Neural cell (in vitro differentiated cells): Measurements from ENCODE around the gene TXNL1. TPM values are rescaled to one million over a fixed set of nuclear protein-coding genes. Genes with fewer than 3 reads are reported as not detected.
A peak's percentile ranks its signal among the peaks of the same experiment; 100 is the strongest.

ENCODE experiments used
- H2AFZ ChIP-seq: fragments of 200-600, 300-800 bp; sonication (generic), shearing (Covaris generic); 2 replicates; pipeline ENCODE4 v1.6.0; 2014; ENCODE audit warnings: low read depth, mild to moderate bottlenecking, antibody characterized with exemption, low read length, moderate library complexity
- H3F3A ChIP-seq: fragments of 200-600 bp; shearing (Covaris generic); 2 replicates; pipeline ENCODE4 v1.6.1; 2016; ENCODE audit warnings: mild to moderate bottlenecking, moderate library complexity, mixed read lengths, antibody characterized with exemption, low read length; ENCODE audit not compliant: insufficient read depth, poor library complexity, severe bottlenecking
- H3K27ac ChIP-seq: fragments of 200-600, 300-800 bp; sonication (generic), shearing (Covaris generic); 2 replicates; pipeline ENCODE4 v1.5.1; 2014; ENCODE audit warnings: mild to moderate bottlenecking, low read length, moderate library complexity
- H3K27me3 ChIP-seq: fragments of 300-800, 200-600 bp; sonication (generic), shearing (Covaris generic); 2 replicates; pipeline ENCODE4 v1.6.0; 2014; ENCODE audit warnings: mild to moderate bottlenecking, low read depth, low read length, moderate library complexity; ENCODE audit not compliant: insufficient read depth
- H3K36me3 ChIP-seq: fragments of 300-800, 200-600 bp; sonication (generic), shearing (Covaris generic); 2 replicates; pipeline ENCODE4 v1.5.1; 2014; ENCODE audit warnings: mild to moderate bottlenecking, antibody characterized with exemption, low read length, moderate library complexity; ENCODE audit not compliant: insufficient read depth
- H3K4me2 ChIP-seq: fragments of 300-800, 200-600 bp; sonication (generic), shearing (Covaris generic); 2 replicates; pipeline ENCODE4 v1.6.0; 2014; ENCODE audit warnings: mild to moderate bottlenecking, low read length
- H3K4me3 ChIP-seq: fragments of 300-800, 200-600 bp; sonication (generic), shearing (Covaris generic); 2 replicates; pipeline ENCODE4 v1.5.1; 2014; ENCODE audit warnings: mild to moderate bottlenecking, low read length, moderate library complexity
- H3K79me2 ChIP-seq: fragments of 200-600 bp; shearing (Covaris generic); replicated peaks from 2 replicates; pipeline ENCODE4 v1.6.0; 2014; ENCODE audit warnings: mild to moderate bottlenecking, low read length, moderate library complexity; ENCODE audit not compliant: insufficient read depth
- H3K9ac ChIP-seq: fragments of 300-800, 200-600 bp; sonication (generic), shearing (Covaris generic); 2 replicates; pipeline ENCODE4 v1.6.1; 2016; ENCODE audit warnings: mild to moderate bottlenecking, low read length, mixed read lengths
- H3K9me2 ChIP-seq: fragments of 200-600 bp; shearing (Covaris generic); 2 replicates; pipeline ENCODE4 v1.6.1; 2016; ENCODE audit warnings: mild to moderate bottlenecking, low read length, mixed read lengths; ENCODE audit not compliant: insufficient read depth
- H3K9me3 ChIP-seq: fragments of 200-600, 300-800 bp; sonication (generic), shearing (Covaris generic); 2 replicates; pipeline ENCODE4 v1.6.1; 2016; ENCODE audit warnings: mild to moderate bottlenecking, mixed run types, low read length, moderate library complexity, mixed read lengths
- H4K20me1 ChIP-seq: fragments of 200-600 bp; shearing (Covaris generic); 2 replicates; pipeline ENCODE4 v1.6.1; 2016; ENCODE audit warnings: mild to moderate bottlenecking, mixed run types; ENCODE audit not compliant: insufficient read depth
- EP300 ChIP-seq: fragments of 450-650 bp; conservative IDR thresholded peaks from 2 replicates; pipeline ENCODE4 v1.6.1; 2014; ENCODE audit warnings: antibody characterized with exemption, mild to moderate bottlenecking, moderate library complexity; ENCODE audit not compliant: poor library complexity, severe bottlenecking
- EZH2 ChIP-seq: fragments of 200-600, 300-800 bp; shearing (Covaris generic), sonication (generic); IDR thresholded peaks from 2 replicates; pipeline ENCODE4 v1.6.1; 2014; ENCODE audit warnings: antibody characterized with exemption, low read length, borderline replicate concordance, mild to moderate bottlenecking; ENCODE audit not compliant: insufficient read depth, poor library complexity, severe bottlenecking
- MXI1 ChIP-seq: fragments of 450-650 bp; conservative IDR thresholded peaks from 2 replicates; pipeline ENCODE4 v1.6.1; 2014; ENCODE audit warnings: antibody characterized with exemption, mild to moderate bottlenecking; ENCODE audit not compliant: poor library complexity, severe bottlenecking
- POLR2AphosphoS5 ChIP-seq: IDR thresholded peaks from 2 replicates; pipeline ENCODE4 v1.6.1; 2012
- RAD21 ChIP-seq: fragments of 450-650 bp; conservative IDR thresholded peaks from 2 replicates; pipeline ENCODE4 v1.6.1; 2014; ENCODE audit warnings: antibody characterized with exemption, mild to moderate bottlenecking, moderate library complexity
- REST ChIP-seq: IDR thresholded peaks from 2 replicates; pipeline ENCODE4 v1.6.1; 2012; ENCODE audit warnings: borderline replicate concordance
- SMC3 ChIP-seq: fragments of 450-650 bp; conservative IDR thresholded peaks from 2 replicates; pipeline ENCODE4 v1.6.1; 2014; ENCODE audit warnings: antibody characterized with exemption, mild to moderate bottlenecking, moderate library complexity; ENCODE audit not compliant: poor library complexity
- TAF1 ChIP-seq: IDR thresholded peaks from 2 replicates; pipeline ENCODE4 v1.6.1; 2012; ENCODE audit warnings: low read depth
- polyA plus RNA-seq: library from polyadenylated mRNA; depleted of rRNA; stranded (reverse); fragments of >200 nt; gene quantifications from 2 replicates; pipeline ENCODE4 v1.2.3, GENCODE V29; 2014
- TF ChIP-seq, protein P1 (sequence below): fragments of 450-650 bp; IDR thresholded peaks from 2 replicates; pipeline ENCODE4 v1.5.1; 2014; ENCODE audit warnings: antibody characterized with exemption, mild to moderate bottlenecking, moderate library complexity; ENCODE audit not compliant: poor library complexity, severe bottlenecking

The TXNL1 gene
- polyA plus RNA-seq, 1 donor from 2014 or later: 84.7 TPM

DNA sequence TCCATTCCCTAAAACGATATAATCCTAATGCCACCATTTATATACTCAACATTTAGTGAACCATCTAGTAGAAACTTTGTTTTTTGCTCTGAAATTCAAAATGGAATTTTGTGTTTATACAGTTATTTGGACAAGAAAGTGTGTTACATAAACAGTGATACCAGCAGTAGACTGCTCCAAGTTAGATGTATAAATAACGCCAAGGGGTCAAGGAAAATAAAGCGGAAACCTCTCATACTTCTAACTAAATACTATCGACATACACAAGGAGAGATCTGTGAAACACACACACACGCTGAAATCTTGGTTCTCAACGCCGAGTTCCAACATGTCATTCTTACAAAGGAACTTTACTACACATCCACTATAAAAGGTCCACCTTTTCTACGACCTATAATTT lies 1.2 kb downstream of the TXNL1 start:
- peak overlapping the region; percentile 62 for H3K4me2 ChIP-seq
- H3K9me2 ChIP-seq: no peaks in the 10 kb centered on the region
- H2AFZ ChIP-seq: no peak overlapping the region
- no peaks in the 10 kb centered on the region for H3K27me3 ChIP-seq
- peak overlapping the region; percentile 97 for H3K9ac ChIP-seq
- H3K36me3 ChIP-seq: no peaks in the 10 kb centered on the region
- no peaks in the 10 kb centered on the region for H4K20me1 ChIP-seq
- peak overlapping the region; percentile 99 for H3K4me3 ChIP-seq
- H3K27ac ChIP-seq: peak overlapping the region; percentile 96
- TF ChIP-seq EP300: no peak
- no peak for TF ChIP-seq RAD21
- no peak for TF ChIP-seq SMC3
- no peak for TF ChIP-seq EZH2
- no peak for TF ChIP-seq POLR2AphosphoS5
- no peak for TF ChIP-seq TAF1
- peaks cover 52% of the 10 kb centered on the region for H3K79me2 ChIP-seq
- peaks cover 4% of the 10 kb centered on the region for H3F3A ChIP-seq
- no peaks in the 10 kb centered on the region for H3K9me3 ChIP-seq

DNA sequence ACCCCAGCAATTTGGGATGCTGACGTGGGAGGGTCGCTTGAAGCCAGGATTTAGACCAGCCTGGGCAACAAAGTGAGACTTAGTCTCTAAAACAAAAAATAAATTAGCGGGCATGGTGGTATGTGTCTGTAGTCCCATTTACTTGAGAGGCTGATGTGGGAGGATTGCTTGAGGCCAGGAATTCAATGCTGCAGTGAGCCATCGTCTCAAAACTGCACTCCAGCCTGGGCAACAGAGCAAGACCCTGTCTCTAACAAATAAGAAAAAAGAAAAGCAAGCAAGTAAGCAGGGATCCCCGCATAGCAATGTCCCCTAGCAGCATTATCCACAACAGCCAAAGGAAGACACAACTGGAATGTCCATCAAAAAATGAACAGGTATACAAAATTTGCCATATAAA lies 3.4 kb downstream of the TXNL1 start:
- H3K9me3 ChIP-seq: no peaks in the 10 kb centered on the region
- H3K27ac ChIP-seq: no peak overlapping the region
- H3K36me3 ChIP-seq: no peaks in the 10 kb centered on the region
- H3K4me3 ChIP-seq: peak overlapping the region; percentile 99
- H2AFZ ChIP-seq: no peak overlapping the region
- H3K9me2 ChIP-seq: no peaks in the 10 kb centered on the region
- H3K27me3 ChIP-seq: no peaks in the 10 kb centered on the region
- H3F3A ChIP-seq: peaks cover 4% of the 10 kb centered on the region
- H3K9ac ChIP-seq: no peak overlapping the region
- peaks cover 73% of the 10 kb centered on the region for H3K79me2 ChIP-seq
- TF ChIP-seq, protein P1, sequence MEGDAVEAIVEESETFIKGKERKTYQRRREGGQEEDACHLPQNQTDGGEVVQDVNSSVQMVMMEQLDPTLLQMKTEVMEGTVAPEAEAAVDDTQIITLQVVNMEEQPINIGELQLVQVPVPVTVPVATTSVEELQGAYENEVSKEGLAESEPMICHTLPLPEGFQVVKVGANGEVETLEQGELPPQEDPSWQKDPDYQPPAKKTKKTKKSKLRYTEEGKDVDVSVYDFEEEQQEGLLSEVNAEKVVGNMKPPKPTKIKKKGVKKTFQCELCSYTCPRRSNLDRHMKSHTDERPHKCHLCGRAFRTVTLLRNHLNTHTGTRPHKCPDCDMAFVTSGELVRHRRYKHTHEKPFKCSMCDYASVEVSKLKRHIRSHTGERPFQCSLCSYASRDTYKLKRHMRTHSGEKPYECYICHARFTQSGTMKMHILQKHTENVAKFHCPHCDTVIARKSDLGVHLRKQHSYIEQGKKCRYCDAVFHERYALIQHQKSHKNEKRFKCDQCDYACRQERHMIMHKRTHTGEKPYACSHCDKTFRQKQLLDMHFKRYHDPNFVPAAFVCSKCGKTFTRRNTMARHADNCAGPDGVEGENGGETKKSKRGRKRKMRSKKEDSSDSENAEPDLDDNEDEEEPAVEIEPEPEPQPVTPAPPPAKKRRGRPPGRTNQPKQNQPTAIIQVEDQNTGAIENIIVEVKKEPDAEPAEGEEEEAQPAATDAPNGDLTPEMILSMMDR: no peak
- TF ChIP-seq RAD21 (no peak), TAF1 (no peak), MXI1 (no peak), EZH2 (no peak), POLR2AphosphoS5 (no peak), REST (no peak), EP300 (no peak), SMC3 (no peak)
- no peak overlapping the region for H3K4me2 ChIP-seq
- H4K20me1 ChIP-seq: no peaks in the 10 kb centered on the region
